SU-DHL-6 (cell line): ENCODE measurements around the gene SETD1B.

ENCODE experiments used
- H2AFZ ChIP-seq: fragments of 200-600 bp; sonication (generic); 2 replicates; pipeline ENCODE4 v1.6.1; 2014; ENCODE audit warnings: low read depth, mild to moderate bottlenecking, moderate library complexity, mixed read lengths, antibody characterized with exemption, low read length; ENCODE audit not compliant: severe bottlenecking
- H3F3A ChIP-seq: fragments of 200-600 bp; shearing (Covaris generic); 2 replicates; pipeline ENCODE4 v1.6.0; 2016; ENCODE audit warnings: antibody characterized with exemption, mild to moderate bottlenecking; ENCODE audit not compliant: insufficient read depth
- H3K27ac ChIP-seq: fragments of 200-600 bp; sonication (generic); 2 replicates; pipeline ENCODE4 v1.5.1; 2016; ENCODE audit warnings: low read depth, mild to moderate bottlenecking, low read length, moderate library complexity, mixed read lengths
- H3K27me3 ChIP-seq: fragments of 200-600 bp; sonication (generic), shearing (Covaris generic); 2 replicates; pipeline ENCODE4 v1.6.0; 2014; ENCODE audit warnings: mild to moderate bottlenecking, low read length
- H3K36me3 ChIP-seq: fragments of 200-600 bp; sonication (generic); 2 replicates; pipeline ENCODE4 v1.6.1; 2014; ENCODE audit warnings: mild to moderate bottlenecking, low read length, mixed read lengths
- H3K4me2 ChIP-seq: fragments of 300-600, 200-600 bp; shearing (Covaris generic), sonication (generic); 2 replicates; pipeline ENCODE4 v1.6.0; 2014; ENCODE audit warnings: low read length, low read depth, mild to moderate bottlenecking; ENCODE audit not compliant: poor library complexity, severe bottlenecking
- H3K4me3 ChIP-seq: fragments of 200-600 bp; sonication (generic); 2 replicates; pipeline ENCODE4 v1.5.1; 2014; ENCODE audit warnings: antibody characterized with exemption, low read length, mild to moderate bottlenecking, mixed read lengths; ENCODE audit not compliant: insufficient read depth, poor library complexity, severe bottlenecking
- H3K79me2 ChIP-seq: fragments of 200-600 bp; sonication (generic); 2 replicates; pipeline ENCODE4 v1.6.1; 2014; ENCODE audit warnings: mild to moderate bottlenecking, low read length, moderate library complexity; ENCODE audit not compliant: insufficient read depth
- H3K9ac ChIP-seq: fragments of 200-600 bp; sonication (generic); 2 replicates; pipeline ENCODE4 v1.7.0; 2014; ENCODE audit warnings: mild to moderate bottlenecking, low read length
- H3K9me2 ChIP-seq: fragments of 200-600 bp; sonication (generic); replicated peaks from 2 replicates; pipeline ENCODE4 v1.6.1; 2014; ENCODE audit warnings: low read length; ENCODE audit not compliant: insufficient read depth
- H3K9me3 ChIP-seq: fragments of 200-600 bp; sonication (generic); 2 replicates; pipeline ENCODE4 v1.6.1; 2014; ENCODE audit warnings: low read length, mixed read lengths; ENCODE audit not compliant: insufficient read depth
- H4K20me1 ChIP-seq: fragments of 200-600 bp; sonication (generic); 2 replicates; pipeline ENCODE4 v1.6.1; 2014; ENCODE audit warnings: low read depth, mild to moderate bottlenecking, antibody characterized with exemption, low read length, moderate library complexity, mixed read lengths
- EZH2phosphoT487 ChIP-seq: fragments of 200-600 bp; sonication (generic), shearing (Covaris generic); conservative IDR thresholded peaks from 2 replicates; pipeline ENCODE4 v1.6.1; 2018; ENCODE audit warnings: mild to moderate bottlenecking, antibody characterized with exemption, low read length, moderate library complexity, mixed read lengths
- TF ChIP-seq, protein P1 (sequence below): fragments of 200-600 bp; sonication (generic); IDR thresholded peaks from one replicate; pipeline ENCODE4 v1.5.1; 2017; ENCODE audit warnings: antibody characterized with exemption, mild to moderate bottlenecking, low read length, moderate library complexity; ENCODE audit not compliant: insufficient read depth, poor library complexity, severe bottlenecking

Gene SETD1B

GRCh38 chr12:121778567-121779421 is 25.0 kb upstream of the SETD1B start:
- no peaks in the 10 kb centered on the region for H3K9me3 ChIP-seq
- H2AFZ ChIP-seq, result no peak overlapping the region
- TF ChIP-seq EZH2phosphoT487, result no peak
- TF ChIP-seq, protein P1, sequence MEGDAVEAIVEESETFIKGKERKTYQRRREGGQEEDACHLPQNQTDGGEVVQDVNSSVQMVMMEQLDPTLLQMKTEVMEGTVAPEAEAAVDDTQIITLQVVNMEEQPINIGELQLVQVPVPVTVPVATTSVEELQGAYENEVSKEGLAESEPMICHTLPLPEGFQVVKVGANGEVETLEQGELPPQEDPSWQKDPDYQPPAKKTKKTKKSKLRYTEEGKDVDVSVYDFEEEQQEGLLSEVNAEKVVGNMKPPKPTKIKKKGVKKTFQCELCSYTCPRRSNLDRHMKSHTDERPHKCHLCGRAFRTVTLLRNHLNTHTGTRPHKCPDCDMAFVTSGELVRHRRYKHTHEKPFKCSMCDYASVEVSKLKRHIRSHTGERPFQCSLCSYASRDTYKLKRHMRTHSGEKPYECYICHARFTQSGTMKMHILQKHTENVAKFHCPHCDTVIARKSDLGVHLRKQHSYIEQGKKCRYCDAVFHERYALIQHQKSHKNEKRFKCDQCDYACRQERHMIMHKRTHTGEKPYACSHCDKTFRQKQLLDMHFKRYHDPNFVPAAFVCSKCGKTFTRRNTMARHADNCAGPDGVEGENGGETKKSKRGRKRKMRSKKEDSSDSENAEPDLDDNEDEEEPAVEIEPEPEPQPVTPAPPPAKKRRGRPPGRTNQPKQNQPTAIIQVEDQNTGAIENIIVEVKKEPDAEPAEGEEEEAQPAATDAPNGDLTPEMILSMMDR, result no peak
- H4K20me1 ChIP-seq, result no peaks in the 10 kb centered on the region
- H3F3A ChIP-seq, result peaks cover 15% of the 10 kb centered on the region
- H3K9me2 ChIP-seq, result no peaks in the 10 kb centered on the region
- H3K9ac ChIP-seq, result no peak overlapping the region
- no peak overlapping the region for H3K27ac ChIP-seq
- H3K4me2 ChIP-seq, result no peak overlapping the region
- no peaks in the 10 kb centered on the region for H3K36me3 ChIP-seq
- no peak overlapping the region for H3K4me3 ChIP-seq
- peaks cover 4% of the 10 kb centered on the region for H3K79me2 ChIP-seq
- H3K27me3 ChIP-seq, result no peaks in the 10 kb centered on the region

DNA sequence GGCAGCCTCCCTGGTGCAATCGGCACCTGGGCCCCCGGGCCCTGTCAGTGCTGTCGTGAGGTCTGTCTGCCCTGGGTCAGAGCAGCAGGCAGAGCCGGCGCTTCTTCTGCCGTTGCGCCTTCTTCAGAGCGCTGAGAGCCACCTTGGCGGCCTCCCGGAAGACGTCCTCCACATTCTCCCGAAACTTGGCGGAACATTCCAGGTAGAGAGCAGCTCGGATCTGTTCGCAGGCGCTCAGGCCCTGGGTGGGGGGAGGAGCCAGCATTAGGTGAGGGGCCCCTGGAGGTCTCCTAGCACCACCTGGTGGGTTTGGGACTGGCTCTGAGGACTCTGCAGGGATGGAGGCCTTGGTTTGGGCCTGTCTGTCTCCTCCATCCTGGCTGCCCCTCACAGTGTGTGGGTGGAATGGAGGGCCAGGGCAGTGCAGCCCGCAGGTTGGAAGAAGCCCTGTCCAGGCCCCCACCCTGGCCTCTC is 24.4 kb upstream of the SETD1B start:
- H2AFZ ChIP-seq, result no peak overlapping the region
- H4K20me1 ChIP-seq, result no peaks in the 10 kb centered on the region
- no peak overlapping the region for H3K27ac ChIP-seq
- no peaks in the 10 kb centered on the region for H3K9me2 ChIP-seq
- H3K4me2 ChIP-seq, result no peak overlapping the region
- H3K9ac ChIP-seq, result no peak overlapping the region
- H3K9me3 ChIP-seq, result no peaks in the 10 kb centered on the region
- peaks cover 15% of the 10 kb centered on the region for H3F3A ChIP-seq
- no peak overlapping the region for H3K4me3 ChIP-seq
- TF ChIP-seq EZH2phosphoT487, result no peak
- TF ChIP-seq, protein P1, result no peak
- H3K79me2 ChIP-seq, result peaks cover 9% of the 10 kb centered on the region
- H3K36me3 ChIP-seq, result no peaks in the 10 kb centered on the region
- no peaks in the 10 kb centered on the region for H3K27me3 ChIP-seq

- H3K4me3 ChIP-seq, result no peak overlapping the region
- no peaks in the 10 kb centered on the region for H3K27me3 ChIP-seq
- no peak overlapping the region for H3K9ac ChIP-seq
- H3K4me2 ChIP-seq, result no peak overlapping the region
- peaks cover 17% of the 10 kb centered on the region for H3K79me2 ChIP-seq
- TF ChIP-seq, protein P1, result no peak
- no peak for TF ChIP-seq EZH2phosphoT487
- no peak overlapping the region for H3K27ac ChIP-seq
- no peaks in the 10 kb centered on the region for H3K36me3 ChIP-seq
- no peak overlapping the region for H2AFZ ChIP-seq
- no peaks in the 10 kb centered on the region for H3K9me3 ChIP-seq
- H4K20me1 ChIP-seq, result no peaks in the 10 kb centered on the region
- no peaks in the 10 kb centered on the region for H3K9me2 ChIP-seq
- H3F3A ChIP-seq, result peaks cover 15% of the 10 kb centered on the region
Measured at GRCh38 chr12:121780429-121780828, 23.4 kb upstream of the SETD1B start.
